Activated CD4-positive, alpha-beta T cell treated with anti-CD3 and anti-CD28 coated beads, Interleukin-2, amount 10 ng/mL, durations not matched to agents 7 days and 5 days (primary cell): ENCODE measurements around the gene FNTB. TPM values are rescaled to one million over a fixed set of nuclear protein-coding genes. Genes with fewer than 3 reads are reported as not detected.

Experiments
- CTCF ChIA-PET: fragments of 350-600 bp; sonication (Branson Sonifier 250); formaldehyde crosslinking; loops from one replicate; lab custom pipeline; 2021; ENCODE audit warnings: antibody characterized with exemption; lab: Charles Lee
- POLR2A ChIA-PET: fragments of 350-600 bp; sonication (Branson Sonifier 250); formaldehyde crosslinking; loops from one replicate; lab custom pipeline; 2021; ENCODE audit warnings: antibody characterized with exemption; lab: Charles Lee
- DNase-seq: peaks from one replicate; pipeline ENCODE4 v3.0.0-alpha.2; 2020
- H3K27ac Mint-ChIP-seq: one replicate; pipeline ENCODE4 v1.8.0; 2021; ENCODE audit warnings: mild to moderate bottlenecking, moderate library complexity, mixed read lengths
- H3K27me3 Mint-ChIP-seq: one replicate; pipeline ENCODE4 v1.8.0; 2021; ENCODE audit warnings: mixed read lengths
- H3K36me3 Mint-ChIP-seq: one replicate; pipeline ENCODE4 v1.8.0; 2021; ENCODE audit warnings: low read depth, mixed read lengths
- H3K4me1 Mint-ChIP-seq: one replicate; pipeline ENCODE4 v1.8.0; 2021; ENCODE audit warnings: mixed read lengths
- H3K4me3 Mint-ChIP-seq: one replicate; pipeline ENCODE4 v1.8.0; 2021; ENCODE audit warnings: mild to moderate bottlenecking, moderate library complexity, mixed read lengths
- H3K9me3 Mint-ChIP-seq: one replicate; pipeline ENCODE4 v1.8.0; 2021; ENCODE audit warnings: mixed read lengths
- total RNA-seq, 2 experiments: library from RNA; stranded (reverse); gene quantifications; one replicate each; pipeline ENCODE4 v1.2.3, GENCODE V29; 2021

Gene FNTB
- total RNA-seq, 2 experiments from 2014 or later, result 16.7 to 21.4 TPM

- DNase-seq, result no peak
- Mint-ChIP-seq H3K4me1 (peaks cover 3% of the 10 kb centered on the region), H3K27me3 (no peaks in the 10 kb centered on the region), H3K9me3 (no peaks in the 10 kb centered on the region), H3K27ac (no peak overlapping the region), H3K36me3 (peaks cover 23% of the 10 kb centered on the region), H3K4me3 (no peak overlapping the region)
- ChIA-PET POLR2A (no interaction called here), CTCF (no interaction called here)
Measured at GRCh38 chr14:65053466-65053865, 66.8 kb downstream of the FNTB start.

GRCh38 chr14:65054471-65055085, 67.9 kb downstream of the FNTB start:
- no peak overlapping the region for H3K27ac Mint-ChIP-seq
- DNase-seq, result no peak
- no peaks in the 10 kb centered on the region for H3K27me3 Mint-ChIP-seq
- ChIA-PET POLR2A (no interaction called here), CTCF (interaction anchor here (0.6 kb wide), 1 partner anchor 376 kb away, joined by 6 read pairs; no protein-coding TSS in a partner anchor)
- H3K36me3 Mint-ChIP-seq, result peaks cover 30% of the 10 kb centered on the region
- peaks cover 3% of the 10 kb centered on the region for H3K4me1 Mint-ChIP-seq
- H3K9me3 Mint-ChIP-seq, result no peaks in the 10 kb centered on the region
- H3K4me3 Mint-ChIP-seq, result no peak overlapping the region

GRCh38 chr14:65057695-65058094, 71.0 kb downstream of the FNTB start:
- ChIA-PET CTCF (no interaction called here), POLR2A (no interaction called here)
- DNase-seq, result no peak
- no peaks in the 10 kb centered on the region for H3K9me3 Mint-ChIP-seq
- H3K4me1 Mint-ChIP-seq, result peaks cover 3% of the 10 kb centered on the region
- peaks cover 47% of the 10 kb centered on the region for H3K36me3 Mint-ChIP-seq
- no peaks in the 10 kb centered on the region for H3K27me3 Mint-ChIP-seq
- no peak overlapping the region for H3K4me3 Mint-ChIP-seq
- no peak overlapping the region for H3K27ac Mint-ChIP-seq

GRCh38 chr14:65062096-65063075, 75.7 kb downstream of the FNTB start:
- Mint-ChIP-seq H3K27ac (no peak overlapping the region), H3K36me3 (peaks cover 66% of the 10 kb centered on the region), H3K9me3 (no peaks in the 10 kb centered on the region), H3K4me3 (no peak overlapping the region), H3K4me1 (no peaks in the 10 kb centered on the region), H3K27me3 (no peaks in the 10 kb centered on the region)
- POLR2A ChIA-PET, result no interaction called here
- no peak for DNase-seq
- CTCF ChIA-PET, result interaction anchor here (1.1 kb wide), 1 partner anchor 91 kb away, joined by 3 read pairs; no protein-coding TSS in a partner anchor

- Mint-ChIP-seq H3K9me3 (no peaks in the 10 kb centered on the region), H3K27ac (no peak overlapping the region), H3K4me3 (no peak overlapping the region), H3K36me3 (peaks cover 60% of the 10 kb centered on the region), H3K27me3 (no peaks in the 10 kb centered on the region), H3K4me1 (no peaks in the 10 kb centered on the region)
- CTCF ChIA-PET, result interaction anchor here (0.6 to 1.8 kb wide), 2 partner anchors 11 to 689 kb away, joined by 5 to 6 read pairs; no protein-coding TSS in a partner anchor
- DNase-seq, result no peak
- POLR2A ChIA-PET, result no interaction called here
Measured at GRCh38 chr14:65065719-65066118, 79.0 kb downstream of the FNTB start.

GRCh38 chr14:65069874-65070413, 83.2 kb downstream of the FNTB start:
- CTCF ChIA-PET, result no interaction called here
- H3K27me3 Mint-ChIP-seq, result no peaks in the 10 kb centered on the region
- POLR2A ChIA-PET, result no interaction called here
- no peak overlapping the region for H3K27ac Mint-ChIP-seq
- no peak overlapping the region for H3K4me3 Mint-ChIP-seq
- H3K4me1 Mint-ChIP-seq, result peaks cover 7% of the 10 kb centered on the region
- H3K9me3 Mint-ChIP-seq, result no peaks in the 10 kb centered on the region
- peaks cover 36% of the 10 kb centered on the region for H3K36me3 Mint-ChIP-seq
- DNase-seq, result no peak

GRCh38 chr14:65070471-65070976, 83.8 kb downstream of the FNTB start:
- ChIA-PET CTCF (no interaction called here), POLR2A (no interaction called here)
- DNase-seq, result no peak
- Mint-ChIP-seq H3K27ac (no peak overlapping the region), H3K4me1 (peaks cover 13% of the 10 kb centered on the region), H3K9me3 (no peaks in the 10 kb centered on the region), H3K27me3 (no peaks in the 10 kb centered on the region), H3K36me3 (peaks cover 38% of the 10 kb centered on the region), H3K4me3 (no peak overlapping the region)

GRCh38 chr14:65071544-65071943, 84.8 kb downstream of the FNTB start:
- no peak for DNase-seq
- POLR2A ChIA-PET, result no interaction called here
- Mint-ChIP-seq H3K9me3 (no peaks in the 10 kb centered on the region), H3K27ac (no peak overlapping the region), H3K4me1 (peaks cover 18% of the 10 kb centered on the region), H3K4me3 (no peak overlapping the region), H3K27me3 (no peaks in the 10 kb centered on the region), H3K36me3 (peaks cover 37% of the 10 kb centered on the region)
- CTCF ChIA-PET, result no interaction called here

GRCh38 chr14:65072256-65072655, 85.6 kb downstream of the FNTB start:
- ChIA-PET POLR2A (no interaction called here), CTCF (interaction anchor here (0.6 to 2.6 kb wide), 2 partner anchors 13 to 21 kb away, joined by 3 to 6 read pairs; no protein-coding TSS in a partner anchor)
- no peak overlapping the region for H3K4me3 Mint-ChIP-seq
- H3K9me3 Mint-ChIP-seq, result no peaks in the 10 kb centered on the region
- no peaks in the 10 kb centered on the region for H3K27me3 Mint-ChIP-seq
- DNase-seq, result no peak
- H3K4me1 Mint-ChIP-seq, result peaks cover 18% of the 10 kb centered on the region
- no peak overlapping the region for H3K27ac Mint-ChIP-seq
- H3K36me3 Mint-ChIP-seq, result peaks cover 38% of the 10 kb centered on the region

- H3K27me3 Mint-ChIP-seq, result no peaks in the 10 kb centered on the region
- peaks cover 41% of the 10 kb centered on the region for H3K36me3 Mint-ChIP-seq
- H3K4me3 Mint-ChIP-seq, result no peak overlapping the region
- no peaks in the 10 kb centered on the region for H3K9me3 Mint-ChIP-seq
- ChIA-PET CTCF (interaction anchor here (2.6 kb wide), 1 partner anchor 21 kb away, joined by 6 read pairs; no protein-coding TSS in a partner anchor), POLR2A (no interaction called here)
- no peak overlapping the region for H3K27ac Mint-ChIP-seq
- peaks cover 20% of the 10 kb centered on the region for H3K4me1 Mint-ChIP-seq
- DNase-seq, result no peak
Measured at GRCh38 chr14:65072937-65073336, 86.2 kb downstream of the FNTB start.

- Mint-ChIP-seq H3K4me3 (no peak overlapping the region), H3K36me3 (peaks cover 41% of the 10 kb centered on the region), H3K27me3 (no peaks in the 10 kb centered on the region), H3K9me3 (no peaks in the 10 kb centered on the region), H3K27ac (no peak overlapping the region), H3K4me1 (peaks cover 20% of the 10 kb centered on the region)
- CTCF ChIA-PET, result interaction anchor here (1.0 to 2.6 kb wide), 2 partner anchors 20 to 29 kb away, joined by 3 to 6 read pairs; partner anchors contain the start of gene MAX
- POLR2A ChIA-PET, result no interaction called here
- no peak for DNase-seq
Measured at GRCh38 chr14:65073605-65074201, 87.0 kb downstream of the FNTB start.

- POLR2A ChIA-PET, result no interaction called here
Measured at GRCh38 chr14:65074449-65075150, 87.9 kb downstream of the FNTB start.

More at GRCh38 chr14:65074449-65075150, 87.9 kb downstream of the FNTB start:
- CTCF ChIA-PET, result interaction anchor here (1.0 to 2.6 kb wide), 2 partner anchors 19 to 28 kb away, joined by 3 to 6 read pairs; partner anchors contain the start of gene MAX
- Mint-ChIP-seq H3K27me3 (no peaks in the 10 kb centered on the region), H3K4me1 (peaks cover 29% of the 10 kb centered on the region), H3K36me3 (peaks cover 48% of the 10 kb centered on the region), H3K4me3 (no peak overlapping the region), H3K27ac (peak overlapping the region; percentile 37), H3K9me3 (no peaks in the 10 kb centered on the region)
- DNase-seq, result no peak
